Head of caudate nucleus (tissue), 42 donors: Measurements from ENCODE around the gene VOPP1.

Experiments
- DNase-seq, 42 donors: peaks; one replicate each; pipeline versions ENCODE4 v3.0.0 to v3.0.0-alpha.2; 2020 to 2021; ENCODE audit warnings: mixed read lengths in 7 of 42
- intact Hi-C: fragments of 100-400 bp; cut with DNase I; formaldehyde crosslinking; loops from one replicate; pipeline ENCODE4 v1.15.0; 2022

The VOPP1 gene

DNA sequence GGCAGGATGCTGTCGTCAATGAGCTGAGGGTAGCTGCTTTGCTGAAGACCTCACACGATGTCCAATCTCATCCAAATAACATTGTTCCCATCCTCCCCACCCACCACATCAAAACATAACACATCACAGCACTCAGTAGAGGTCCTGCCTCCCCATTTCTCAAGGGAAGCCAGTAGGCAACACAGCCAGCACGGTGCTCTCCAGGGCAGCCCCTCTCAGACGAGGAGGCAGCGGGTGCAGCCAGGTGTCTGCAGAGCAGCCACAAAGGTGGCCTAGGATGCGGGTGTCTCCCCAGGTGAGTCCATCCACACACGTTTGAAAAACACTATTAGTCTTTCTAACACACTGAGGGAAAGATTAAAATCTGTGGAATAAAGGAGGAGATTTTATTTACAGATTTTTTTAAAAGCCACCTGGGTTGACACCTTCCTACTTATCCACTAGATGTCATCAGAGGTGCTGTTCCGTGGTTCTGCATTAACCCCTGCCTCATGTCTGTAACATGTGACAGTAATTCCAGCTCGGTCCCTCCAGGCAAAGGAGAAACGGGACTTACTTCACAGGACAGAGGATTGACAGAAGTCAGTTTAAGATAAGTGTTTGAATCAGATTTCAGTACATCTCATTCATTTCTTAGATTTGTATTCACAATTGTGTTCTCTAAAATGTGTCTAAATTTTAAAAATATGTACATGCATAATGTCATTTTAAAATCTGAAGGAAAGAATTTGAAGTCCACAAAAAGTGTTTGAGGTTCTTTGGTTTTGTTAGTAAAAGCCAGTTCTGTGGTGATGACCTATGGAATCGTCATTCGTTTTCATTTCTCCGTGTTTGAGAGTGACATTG, 139.1 kb downstream of the VOPP1 start:
- peak in 9 of 42 donors; percentile 21 to 54 (median 34) for DNase-seq

GRCh38 chr7:55432506-55432905, 139.8 kb downstream of the VOPP1 start:
- intact Hi-C loops, result no loop called here
- no peak for DNase-seq

More for the DNA sequence above, 139.1 kb downstream of the VOPP1 start:
- intact Hi-C loops, result no loop called here

- intact Hi-C loops, result no loop called here
Observed at GRCh38 chr7:55431898-55432297, 140.4 kb downstream of the VOPP1 start.

DNA sequence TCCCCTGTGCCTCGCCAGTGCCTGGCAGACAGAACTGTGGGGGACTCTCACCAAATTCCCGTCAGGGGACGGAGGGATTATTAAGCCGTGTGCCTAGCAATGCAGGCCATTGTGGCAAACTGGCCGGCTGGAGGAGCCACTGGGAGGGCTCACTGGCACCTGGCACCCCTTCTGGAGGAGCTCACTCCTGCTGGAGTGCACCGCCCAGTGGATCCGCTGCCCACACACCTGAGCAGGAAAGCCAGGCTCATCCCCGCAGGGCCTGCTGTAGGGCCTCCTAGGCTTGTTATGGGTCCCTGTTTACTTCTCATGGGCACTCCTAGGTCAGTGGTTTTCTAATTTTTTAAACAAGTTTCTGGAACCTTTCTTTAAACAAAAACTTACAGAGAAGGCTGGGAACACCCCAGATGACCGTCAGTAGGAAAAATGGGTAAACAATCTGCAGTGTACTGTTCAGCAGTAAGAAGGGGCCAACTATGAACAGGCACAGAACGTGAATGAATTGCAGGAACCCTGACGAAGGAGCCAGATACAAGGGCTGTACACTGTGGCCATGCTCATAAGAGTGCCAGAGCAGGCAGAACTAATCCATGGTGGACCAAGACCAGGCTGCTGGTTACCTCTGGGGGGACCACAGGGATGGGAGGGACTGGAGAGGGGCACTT, 142.3 kb downstream of the VOPP1 start:
- DNase-seq, result no peak
- intact Hi-C loops, result no loop called here

More at GRCh38 chr7:55431898-55432297, 140.4 kb downstream of the VOPP1 start:
- DNase-seq, result no peak

GRCh38 chr7:55427800-55428199, 144.5 kb downstream of the VOPP1 start:
- DNase-seq, result no peak
- intact Hi-C loops, result no loop called here

GRCh38 chr7:55427342-55427741, 145.0 kb downstream of the VOPP1 start:
- intact Hi-C loops, result no loop called here
- DNase-seq, result no peak

GRCh38 chr7:55426676-55427075, 145.6 kb downstream of the VOPP1 start:
- no peak for DNase-seq
- intact Hi-C loops, result no loop called here

DNA sequence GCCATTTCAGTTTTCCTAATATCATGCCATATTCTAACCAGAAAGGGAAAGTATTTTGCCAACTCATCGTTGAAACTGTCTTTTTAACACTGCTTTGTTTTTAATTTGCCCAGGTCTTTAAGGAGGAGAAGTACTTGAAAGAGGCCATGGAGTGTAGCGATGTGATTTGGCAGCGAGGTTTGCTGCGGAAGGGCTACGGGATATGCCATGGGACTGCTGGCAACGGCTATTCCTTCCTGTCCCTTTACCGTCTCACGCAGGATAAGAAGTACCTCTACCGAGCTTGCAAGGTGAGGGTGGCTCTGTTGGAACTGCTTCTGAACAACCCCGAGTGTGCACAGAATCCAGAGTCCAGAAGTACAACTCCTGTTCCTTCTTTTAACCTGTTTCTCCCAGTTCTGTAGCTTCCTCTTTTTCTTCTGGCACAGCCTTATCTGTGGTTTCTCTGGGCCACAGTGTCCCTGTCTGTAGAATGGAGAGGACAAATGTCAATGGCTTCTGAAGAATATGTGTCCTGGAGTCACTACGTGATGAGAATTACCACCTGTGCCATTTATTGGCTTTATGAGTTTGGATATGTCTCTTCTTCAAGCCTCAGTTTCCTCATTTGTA, 147.1 kb downstream of the VOPP1 start:
- intact Hi-C loops, result no loop called here
- no peak for DNase-seq

DNA sequence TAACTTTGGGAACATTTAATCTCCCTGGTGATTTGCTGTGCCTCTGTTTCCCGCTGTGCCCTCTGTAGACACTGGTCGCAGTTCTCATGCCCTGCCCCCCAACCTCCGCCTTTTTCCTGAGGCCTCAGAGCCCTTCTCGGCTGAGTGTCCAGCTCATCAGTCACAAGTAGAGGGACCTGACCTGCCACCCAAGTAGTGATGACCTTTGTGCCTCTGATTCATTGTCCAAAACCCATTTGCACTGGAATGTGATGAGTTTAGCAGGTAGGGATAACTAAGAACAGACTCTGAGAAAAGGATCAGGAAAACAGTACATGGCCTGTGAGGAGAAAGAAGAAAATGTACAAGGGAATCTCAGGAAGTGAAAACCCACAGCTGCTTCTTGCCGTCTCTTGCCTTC, 148.4 kb downstream of the VOPP1 start:
- intact Hi-C loops, result no loop called here
- DNase-seq, result no peak

GRCh38 chr7:55423277-55423711, 149.0 kb downstream of the VOPP1 start:
- no peak for DNase-seq
- intact Hi-C loops, result no loop called here
